GM12878 (cell line): ENCODE measurements around the gene CTNNA2. TPM values are rescaled to one million over a fixed set of nuclear protein-coding genes. Genes with fewer than 3 reads are reported as not detected.

Experiments used
- BACH1 ChIP-seq: fragments of 450-650 bp; IDR thresholded peaks from 2 replicates; pipeline ENCODE4 v1.6.1; 2017; ENCODE audit warnings: mild to moderate bottlenecking, borderline replicate concordance
- CHD1 ChIP-seq: IDR thresholded peaks from 2 replicates; pipeline ENCODE4 v1.6.1; 2012; ENCODE audit warnings: low read depth, low read length, improper control_type of control experiment
- DPF2 ChIP-seq: fragments of 450-650 bp; IDR thresholded peaks from 2 replicates; pipeline ENCODE4 v1.6.1; 2017; ENCODE audit warnings: mild to moderate bottlenecking
- E2F8 ChIP-seq: fragments of 450-650 bp; IDR thresholded peaks from 2 replicates; pipeline ENCODE4 v1.6.1; 2018; ENCODE audit warnings: mild to moderate bottlenecking, low read depth, moderate library complexity; ENCODE audit not compliant: partially characterized antibody
- IRF3 ChIP-seq: fragments of 450-650 bp; IDR thresholded peaks from 2 replicates; pipeline ENCODE4 v1.6.1; 2014; ENCODE audit warnings: mild to moderate bottlenecking
- PAX5 ChIP-seq: IDR thresholded peaks from 2 replicates; pipeline ENCODE4 v1.6.1; 2011; ENCODE audit warnings: low read depth, low read length, borderline replicate concordance
- RAD21 ChIP-seq: IDR thresholded peaks from 2 replicates; pipeline ENCODE4 v1.6.1; 2011; ENCODE audit warnings: mild to moderate bottlenecking, low read depth, low read length, moderate library complexity; ENCODE audit not compliant: insufficient read depth
- REST ChIP-seq: IDR thresholded peaks from 2 replicates; pipeline ENCODE4 v1.6.1; 2012; ENCODE audit warnings: mild to moderate bottlenecking, low read depth, low read length
- SMARCA5 ChIP-seq: fragments of 450-650 bp; IDR thresholded peaks from 2 replicates; pipeline ENCODE4 v1.6.1; 2017; ENCODE audit warnings: mild to moderate bottlenecking
- SPI1 ChIP-seq: IDR thresholded peaks from 2 replicates; pipeline ENCODE4 v1.6.1; 2011; ENCODE audit warnings: low read depth, mild to moderate bottlenecking, low read length, moderate library complexity, borderline replicate concordance; ENCODE audit not compliant: insufficient read depth
- ZBTB33 ChIP-seq: fragments of 450-650 bp; IDR thresholded peaks from 2 replicates; pipeline ENCODE4 v1.6.1; 2017; ENCODE audit warnings: mild to moderate bottlenecking
- polyA plus RNA-seq, 11 experiments: library from polyadenylated mRNA; depleted of rRNA in 4 of 11; unstranded in 6 of 11; stranded (reverse) in 5 of 11; fragments of >200 nt; fragmentation: Nextera tagmentation in 4 of 11; fragmentation: Illumina TruSeq in 1 of 11; extraction: Ambion mirVana in 4 of 11; extraction: Trizol in 1 of 11; gene quantifications; 1 replicate in 1 of 11; 2 replicates in 10 of 11; pipeline versions ENCODE4 v1.2.1 to v1.2.3, GENCODE V29; 2011 to 2016; ENCODE audit warnings: inconsistent platforms in 2 of 11, missing spikeins in 2 of 11, low read depth in 1 of 11
- total RNA-seq, 4 experiments: library from RNA; depleted of rRNA in 3 of 4; stranded (reverse); fragments of >200 nt in 3 of 4; fragmentation: Illumina TruSeq in 1 of 4; extraction: Trizol in 1 of 4; gene quantifications; 2 replicates each; pipeline versions ENCODE4 v1.2.1 to v1.2.3, GENCODE V29; 2013 to 2021

Gene CTNNA2
- total and polyA plus RNA-seq, 10 of the 15 experiments (the other 5 are each of a cell fraction or from before 2014, with no cell fraction given), result 2.4 to 36.2 (median 6.6) TPM

- TF ChIP-seq IRF3 (no peak), REST (no peak), SPI1 (no peak), SMARCA5 (no peak), DPF2 (no peak), E2F8 (no peak), BACH1 (no peak), CHD1 (no peak), ZBTB33 (no peak), RAD21 (no peak), PAX5 (no peak)
- TF ChIP-seq, all 136 proteins: peak for 0
Observed at GRCh38 chr2:80396276-80396675, 883.4 kb downstream of the CTNNA2 start (continued).
